HT1080 (cell line): ENCODE data around the gene ERBB4. TPM values are rescaled to one million over a fixed set of nuclear protein-coding genes. Genes with fewer than 3 reads are reported as not detected.

Source experiments
- DNase-seq: peaks from one replicate; pipeline ENCODE4 v3.0.0-alpha.2; 2015; ENCODE audit warnings: low read depth
- total RNA-seq: library from RNA; depleted of rRNA; stranded (reverse); fragments of >200 nt; shearing (Covaris generic); gene quantifications from 2 replicates; pipeline ENCODE4 v1.2.3, GENCODE V29; 2014

The ERBB4 gene
- total RNA-seq, 1 experiment from 2014 or later: 0.02 TPM

DNA sequence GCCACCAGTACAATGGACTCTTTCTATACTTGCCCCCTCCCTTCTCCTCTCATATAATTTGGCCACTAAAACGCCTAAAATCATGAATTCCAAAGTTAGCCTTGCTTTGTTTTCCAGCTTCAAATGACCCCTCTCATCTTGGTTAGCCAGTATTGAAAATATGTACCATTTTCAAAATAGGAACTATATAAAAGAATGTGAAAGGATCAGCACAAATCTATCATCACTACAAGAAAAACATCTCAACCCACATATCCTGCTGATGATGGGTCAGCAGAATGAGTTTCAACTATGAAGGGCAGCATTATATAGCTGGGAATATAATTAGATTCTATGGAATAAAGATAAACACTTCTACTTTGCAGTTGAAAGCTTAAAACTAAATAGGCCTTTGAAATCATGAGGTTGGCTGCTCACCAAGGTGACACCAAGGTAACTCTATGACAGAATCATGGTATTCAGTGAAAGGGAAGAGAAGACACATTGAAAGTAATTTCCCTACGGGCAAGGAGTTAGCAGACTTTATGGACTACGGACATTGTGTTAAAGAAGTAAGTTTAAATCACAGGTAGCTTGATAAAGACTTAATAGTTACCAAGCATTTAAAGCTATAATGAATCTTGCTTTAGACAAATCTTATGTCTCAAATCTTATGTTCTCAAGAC, 1109.2 kb downstream of the ERBB4 start:
- no peak for DNase-seq

DNA sequence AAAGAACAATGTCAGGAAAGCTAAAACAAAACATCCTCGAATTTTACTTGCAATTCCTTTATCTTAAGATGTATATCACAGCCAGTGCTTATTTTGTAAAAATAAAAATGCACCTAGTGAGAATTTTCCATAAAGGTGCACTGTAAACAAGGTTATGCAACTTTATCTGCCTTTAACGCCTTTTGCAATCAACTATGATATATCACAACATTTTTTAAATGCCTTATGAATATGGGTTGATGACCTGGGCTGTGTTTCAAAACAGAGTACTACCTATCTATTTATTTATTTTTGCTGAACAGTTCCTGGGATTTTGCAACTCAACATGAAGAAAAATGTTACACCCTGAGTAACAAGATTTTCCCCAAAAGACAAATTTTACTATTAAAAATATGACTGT, 1112.4 kb downstream of the ERBB4 start:
- no peak for DNase-seq

DNA sequence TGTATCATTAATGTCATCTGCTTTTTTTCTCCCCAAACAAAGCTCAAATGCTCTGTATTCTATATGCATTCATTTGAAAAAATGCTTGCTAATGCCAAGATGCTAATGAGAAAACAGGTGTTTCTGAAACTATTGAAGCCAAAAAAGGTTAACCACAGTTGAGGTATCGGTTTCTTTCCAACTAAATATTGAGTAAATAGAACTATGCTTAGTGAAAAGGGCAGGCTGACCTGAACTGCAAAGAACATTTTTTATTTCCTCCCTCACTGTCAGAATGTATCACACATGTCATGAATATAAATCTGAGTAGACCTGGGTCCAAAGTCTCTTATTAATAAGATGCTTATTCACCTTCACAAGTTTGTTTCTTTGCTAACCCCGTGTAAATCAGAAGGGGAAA, 1115.6 kb downstream of the ERBB4 start:
- no peak for DNase-seq

DNA sequence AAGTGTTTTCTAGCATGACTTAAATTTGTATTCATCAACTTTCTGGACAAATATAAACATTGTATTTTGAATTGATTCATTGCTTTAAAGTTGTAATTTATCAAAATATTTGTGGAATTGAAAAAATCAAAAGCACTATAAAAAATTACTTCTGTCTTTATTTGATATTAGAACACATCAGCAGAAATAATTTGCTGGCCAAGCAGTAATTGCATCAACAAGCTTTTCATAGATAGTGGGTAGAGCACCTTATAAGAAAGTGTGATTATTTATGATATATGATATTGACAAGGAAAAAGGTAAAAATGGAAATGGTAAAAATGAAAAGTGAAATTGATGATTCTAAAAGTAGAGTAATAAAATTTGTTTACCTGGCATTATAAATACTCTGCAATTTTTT, 1121.1 kb downstream of the ERBB4 start:
- no peak for DNase-seq

DNA sequence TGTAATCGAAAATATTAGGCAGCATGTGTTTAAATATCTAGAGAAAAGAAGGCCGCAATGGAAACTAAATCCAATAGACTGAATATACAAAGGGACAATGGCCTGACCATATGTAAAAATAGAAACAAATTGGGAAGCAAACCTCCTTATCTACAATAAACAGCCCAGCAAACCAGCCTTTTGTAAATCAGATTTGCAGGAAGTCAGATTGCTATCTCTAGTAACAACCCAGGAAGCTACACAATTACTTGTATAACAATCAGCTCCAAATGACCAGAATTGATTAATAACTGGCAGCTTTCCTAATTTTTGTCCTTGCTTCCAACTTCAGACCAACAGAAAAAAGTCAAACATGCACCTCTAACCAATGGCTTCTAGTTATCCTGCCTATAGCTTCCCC, 1122.2 kb downstream of the ERBB4 start:
- no peak for DNase-seq

DNA sequence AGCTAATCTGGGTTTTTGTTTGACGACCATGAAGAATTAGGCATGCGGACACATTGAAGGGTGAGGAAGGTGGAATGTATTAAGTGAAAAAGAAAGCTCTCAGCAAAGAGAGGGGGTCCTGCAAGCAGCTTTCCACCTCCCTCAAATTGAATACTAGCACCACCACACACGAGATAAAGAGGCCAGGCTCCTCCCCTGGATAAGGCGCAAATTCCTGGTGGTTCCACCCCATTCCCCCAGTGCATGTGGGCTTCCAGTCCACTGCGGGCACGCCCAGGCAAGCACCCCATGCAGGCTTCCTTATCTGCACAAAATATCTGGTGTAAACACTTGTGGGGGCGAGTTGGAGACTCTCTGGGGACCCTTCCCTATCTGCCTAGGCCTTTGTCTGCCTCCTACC, 1124.9 kb downstream of the ERBB4 start:
- no peak for DNase-seq

DNA sequence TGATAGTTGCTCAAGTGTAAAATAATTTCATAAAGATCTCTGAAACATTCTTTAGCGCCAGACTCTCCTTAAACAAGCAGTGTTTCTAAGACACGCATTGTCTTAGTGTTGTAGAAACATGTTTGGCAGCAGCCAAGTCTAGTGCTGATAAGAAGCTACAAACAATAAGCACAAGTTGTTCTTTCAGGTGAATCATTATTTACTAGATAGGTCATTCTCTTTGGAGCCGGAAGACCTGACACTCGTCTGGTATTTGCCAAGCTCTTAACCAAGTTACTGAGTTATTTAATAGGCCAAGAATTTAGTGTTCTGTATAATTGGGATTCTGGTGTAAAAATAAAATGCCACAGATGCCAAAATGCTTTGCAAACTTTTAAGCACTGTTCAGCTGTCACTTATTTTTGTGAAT, 1130.1 kb downstream of the ERBB4 start:
- DNase-seq: peak; percentile 29

DNA sequence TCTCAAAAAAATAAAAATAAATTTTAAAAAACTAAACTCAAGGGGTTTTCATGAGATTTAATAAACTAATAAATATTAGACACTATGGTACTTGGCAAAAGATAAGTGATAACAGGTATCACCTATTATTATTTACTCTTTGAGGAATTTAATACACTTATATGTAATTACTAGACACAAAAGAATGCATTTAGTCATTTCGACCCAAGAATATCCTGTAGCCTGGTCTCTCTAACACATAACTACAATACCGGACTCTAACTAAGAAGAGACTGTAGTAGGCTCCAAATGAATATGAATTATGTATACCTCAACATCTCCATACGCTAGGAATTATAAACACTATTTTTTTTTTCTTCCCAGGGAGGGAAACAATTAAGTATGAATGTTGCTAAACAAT, 1131.5 kb downstream of the ERBB4 start:
- DNase-seq: no peak

DNA sequence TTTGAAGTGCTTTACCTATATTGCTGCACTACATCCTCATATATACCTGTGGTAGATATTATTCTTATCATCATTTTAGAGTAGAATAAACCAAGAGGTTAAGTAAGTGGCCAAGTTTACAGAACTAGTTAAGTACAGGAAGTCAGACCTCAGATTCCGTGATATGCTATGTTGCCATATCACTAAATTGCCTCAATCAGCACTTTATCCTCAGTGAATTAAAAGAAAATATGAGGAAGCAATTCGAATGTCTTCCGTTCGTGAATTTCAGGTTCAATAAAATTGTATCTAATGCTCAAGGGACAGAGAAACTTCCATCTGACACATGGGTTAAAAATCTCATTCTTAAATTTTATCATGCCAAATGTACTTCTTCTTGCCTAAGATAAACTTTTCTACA, 1133.6 kb downstream of the ERBB4 start:
- no peak for DNase-seq

DNA sequence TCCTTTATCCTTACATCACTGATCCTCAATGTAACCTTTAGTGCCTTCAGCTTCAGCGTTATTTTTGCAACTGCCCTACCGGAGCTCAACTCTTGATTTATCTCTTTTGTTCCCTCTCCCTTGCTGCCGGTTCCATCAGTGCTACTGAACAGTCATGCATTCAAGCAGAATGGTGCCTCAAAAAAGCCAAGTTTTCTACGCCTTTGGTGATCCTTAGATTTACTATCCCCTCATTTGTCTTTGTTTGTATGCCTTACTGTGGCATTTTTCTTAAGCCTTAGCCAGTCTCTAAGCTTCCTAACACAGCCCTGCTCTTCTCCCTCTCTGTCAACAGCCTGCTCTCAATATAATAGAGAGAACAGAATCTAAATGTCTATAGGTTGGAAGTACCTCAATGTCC, 1134.5 kb downstream of the ERBB4 start:
- no peak for DNase-seq

DNA sequence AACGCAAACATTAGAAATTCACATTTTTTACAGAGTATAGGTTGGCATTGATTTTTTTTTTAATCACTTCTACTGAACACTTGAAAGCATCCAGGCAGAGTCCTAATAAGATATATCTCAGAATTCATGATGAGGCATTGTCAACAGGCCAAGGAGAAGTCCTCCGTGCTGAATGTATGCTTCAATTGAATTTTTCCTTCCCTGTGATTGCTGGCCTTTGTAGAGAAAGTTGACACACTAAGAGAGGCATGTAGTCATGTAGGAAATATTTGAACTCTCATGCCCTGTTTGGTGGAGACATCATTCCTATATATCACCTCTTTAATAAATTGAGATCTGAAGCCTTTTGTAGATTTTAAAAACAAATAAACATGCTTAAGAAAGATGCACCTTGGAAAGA, 1137.3 kb downstream of the ERBB4 start:
- DNase-seq: peak; percentile 1

DNA sequence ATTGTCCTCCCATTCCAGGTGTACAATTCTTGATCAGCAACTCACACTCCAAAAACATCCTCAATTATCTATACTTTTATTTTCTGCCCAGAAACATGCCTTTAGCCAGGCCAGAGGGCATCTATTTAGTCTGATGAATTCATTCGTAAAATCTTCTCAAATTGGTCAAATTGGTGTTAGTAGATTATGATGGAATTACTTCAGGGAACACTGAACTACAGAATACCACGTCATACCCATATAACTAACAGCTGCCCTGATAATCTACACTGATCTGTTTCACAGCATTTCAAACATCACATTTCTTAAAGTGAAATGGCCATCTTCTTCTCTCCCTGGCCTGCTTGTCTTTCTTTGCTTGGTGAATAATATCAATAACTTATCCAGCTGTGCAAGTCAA, 1140.8 kb downstream of the ERBB4 start:
- DNase-seq: no peak

DNA sequence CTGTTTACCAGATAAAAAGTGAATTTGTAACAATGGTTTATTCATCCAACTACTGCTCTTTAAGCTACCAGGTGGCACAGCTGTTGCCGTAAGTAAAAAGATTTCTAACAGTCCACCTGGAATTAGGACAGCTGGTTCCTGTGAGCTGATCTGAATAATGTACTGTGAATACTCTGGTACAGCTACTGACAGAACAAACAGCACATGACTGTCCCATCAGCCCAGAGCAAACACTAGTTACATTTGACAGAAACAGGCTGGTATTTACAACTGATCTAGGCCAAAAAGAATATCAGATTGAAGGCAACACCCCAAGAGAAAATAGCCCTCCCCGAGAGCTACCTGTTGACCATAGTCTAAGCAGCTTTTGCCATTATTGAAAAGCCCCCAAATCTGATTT, 1141.8 kb downstream of the ERBB4 start:
- no peak for DNase-seq

DNA sequence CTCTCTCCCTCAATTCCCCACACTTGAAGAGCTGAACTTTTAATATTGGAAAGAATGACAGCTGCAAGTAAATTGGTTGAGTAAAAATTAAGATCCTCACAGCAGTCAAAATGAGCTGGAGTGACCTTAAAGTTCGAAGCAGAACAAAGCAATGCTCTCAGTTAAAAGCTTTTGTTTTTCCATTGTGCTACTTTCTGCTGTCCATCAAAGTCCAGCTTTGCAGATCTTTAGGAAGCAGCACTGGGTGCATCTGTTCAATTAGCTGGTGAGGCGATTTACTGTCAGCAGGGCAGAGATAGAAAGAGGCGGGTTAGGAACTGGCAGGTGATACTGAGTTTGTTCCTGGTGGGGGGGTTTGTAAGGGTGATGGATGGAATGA, 1147.4 kb downstream of the ERBB4 start:
- no peak for DNase-seq

DNA sequence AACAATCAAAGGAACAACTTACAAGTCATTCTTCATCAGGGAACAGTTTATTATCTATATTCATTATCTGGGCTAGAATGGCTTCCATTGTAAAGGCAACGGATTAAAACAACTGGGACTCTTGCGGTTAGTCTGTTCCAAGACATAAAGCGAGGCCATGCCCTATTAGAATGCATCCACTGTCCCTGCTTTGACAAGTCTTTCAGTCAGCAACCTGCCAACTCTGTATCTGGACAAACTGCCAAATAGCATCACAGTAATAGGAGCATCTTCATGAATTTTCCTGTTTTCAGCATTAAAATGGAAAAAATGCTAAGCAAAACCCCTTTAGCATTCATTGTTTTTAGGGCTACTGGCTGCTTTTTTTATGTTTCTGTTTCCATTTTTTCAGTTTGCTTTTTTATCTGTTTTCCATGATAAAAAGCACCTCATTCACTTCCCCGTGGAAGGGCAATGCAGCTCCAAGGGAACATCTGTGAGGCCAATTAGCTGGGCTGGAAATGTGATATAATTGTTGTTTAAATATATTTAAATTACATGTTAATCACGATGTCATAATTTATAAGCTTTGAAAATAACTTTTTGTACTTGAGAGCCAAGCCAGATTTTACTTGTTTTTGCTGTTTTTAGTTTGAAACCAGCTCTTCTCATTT, 1147.9 kb downstream of the ERBB4 start:
- DNase-seq: no peak

DNA sequence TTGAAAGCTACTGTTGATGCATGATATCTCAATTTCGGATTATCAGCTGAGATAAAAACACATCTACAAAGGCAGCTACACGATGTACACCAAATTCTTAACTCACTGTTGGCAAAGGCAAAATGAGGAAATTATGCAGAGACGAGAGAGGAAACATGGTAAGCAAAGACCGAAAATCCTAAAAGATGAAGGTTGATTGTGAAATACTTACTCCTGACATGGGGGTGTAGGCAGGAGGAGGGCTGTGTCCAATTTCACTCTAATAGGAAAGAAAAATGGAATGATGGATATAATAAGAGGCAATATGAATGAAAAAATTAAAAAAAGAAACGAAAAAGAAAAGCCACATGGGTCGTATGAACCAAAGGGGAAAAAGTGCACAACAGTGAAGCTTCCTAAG, 1150.9 kb downstream of the ERBB4 start:
- no peak for DNase-seq

DNA sequence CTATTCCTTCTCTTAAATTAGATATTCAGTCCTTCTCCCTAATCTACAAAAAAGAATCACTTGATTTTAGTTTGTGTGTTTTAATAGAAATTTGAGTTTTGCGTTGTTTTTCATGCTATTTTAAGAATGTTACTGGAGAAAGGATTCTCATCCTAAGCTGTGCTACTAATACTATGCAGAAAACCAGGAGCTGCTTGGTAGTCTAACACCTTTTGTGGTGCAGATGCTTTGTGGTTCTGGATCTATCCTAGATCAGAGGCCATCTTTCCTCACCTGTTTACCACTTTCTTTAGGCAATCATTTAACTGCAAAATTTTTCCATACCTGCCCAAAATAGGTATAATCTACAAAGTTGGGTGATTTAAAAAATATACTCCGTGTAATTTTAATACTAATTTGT, 1158.6 kb downstream of the ERBB4 start:
- DNase-seq: no peak

DNA sequence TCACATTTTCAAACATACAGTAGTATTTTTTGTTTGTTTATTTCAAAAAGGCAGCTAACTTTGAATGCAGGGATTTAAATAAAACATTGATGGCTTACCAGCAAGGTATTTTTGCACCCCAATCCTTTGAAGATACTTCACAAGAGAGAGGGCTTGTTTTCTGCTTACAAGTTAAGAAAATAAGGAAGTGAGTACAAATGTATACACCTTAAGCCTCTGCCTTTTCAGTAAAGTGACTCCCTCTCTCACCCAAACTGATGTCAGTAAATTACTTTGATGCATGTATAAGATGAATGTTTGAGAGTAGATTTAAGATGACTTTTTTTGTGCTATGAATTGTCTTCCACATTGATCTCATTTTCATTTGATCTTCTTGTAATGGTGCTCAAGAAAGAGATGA, 1162.2 kb downstream of the ERBB4 start:
- DNase-seq: no peak

DNA sequence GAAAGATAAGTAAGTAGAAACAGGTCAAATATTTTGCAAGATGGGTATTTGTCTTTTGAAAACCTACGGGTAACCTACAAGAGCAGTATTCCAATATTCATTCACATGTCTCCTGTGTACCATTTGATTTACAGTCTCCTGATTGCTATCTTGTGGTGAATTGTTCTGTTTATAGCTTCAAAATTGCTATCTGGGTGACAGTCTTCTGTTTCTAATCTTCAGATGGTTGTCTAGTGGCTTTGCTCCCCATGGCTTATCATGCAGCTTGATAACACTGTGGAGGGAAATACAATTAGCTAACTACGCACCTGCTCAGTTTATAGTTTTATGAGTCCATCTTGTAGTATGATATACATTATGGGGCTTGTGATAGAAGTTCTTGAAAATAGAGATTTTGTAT, 1165.4 kb downstream of the ERBB4 start:
- no peak for DNase-seq

DNA sequence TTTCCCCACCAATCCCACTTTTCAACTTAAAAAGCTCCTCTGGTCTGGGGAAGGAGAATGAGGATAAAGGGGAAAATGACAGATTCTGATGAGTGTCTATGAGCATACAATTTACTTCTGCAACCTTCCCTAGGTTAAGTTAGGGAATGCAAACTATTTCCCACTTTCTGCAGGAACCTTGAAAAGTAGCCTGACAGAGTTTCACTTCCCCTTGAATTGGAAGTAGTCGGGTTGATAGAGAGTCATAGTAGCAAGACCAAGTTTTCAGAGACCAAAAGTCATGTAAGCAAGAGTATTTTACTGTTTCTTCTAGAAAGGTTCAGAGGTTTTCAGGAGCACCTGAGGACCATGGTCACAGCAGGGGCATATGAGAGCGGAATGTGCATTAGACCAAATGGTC, 1167.1 kb downstream of the ERBB4 start:
- DNase-seq: no peak

DNA sequence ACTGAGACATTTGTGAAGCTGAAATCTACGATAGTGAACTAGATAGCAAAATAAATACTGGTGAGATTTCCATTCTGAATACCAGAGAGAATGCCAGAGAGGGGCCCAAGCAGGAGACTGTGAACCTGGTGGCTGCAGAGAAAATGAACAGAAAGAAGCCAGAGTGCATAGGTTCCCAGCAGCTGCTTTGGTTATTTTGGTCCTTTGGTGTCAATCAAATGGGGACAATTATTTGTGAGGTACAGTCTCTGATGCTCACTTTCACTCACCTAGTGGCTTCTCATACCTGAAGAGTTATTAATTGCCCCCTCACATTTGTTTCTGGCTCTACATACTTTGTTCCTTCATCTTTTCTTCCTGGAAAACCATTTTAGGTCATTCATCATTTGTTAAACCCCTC, 1170.1 kb downstream of the ERBB4 start:
- no peak for DNase-seq

DNA sequence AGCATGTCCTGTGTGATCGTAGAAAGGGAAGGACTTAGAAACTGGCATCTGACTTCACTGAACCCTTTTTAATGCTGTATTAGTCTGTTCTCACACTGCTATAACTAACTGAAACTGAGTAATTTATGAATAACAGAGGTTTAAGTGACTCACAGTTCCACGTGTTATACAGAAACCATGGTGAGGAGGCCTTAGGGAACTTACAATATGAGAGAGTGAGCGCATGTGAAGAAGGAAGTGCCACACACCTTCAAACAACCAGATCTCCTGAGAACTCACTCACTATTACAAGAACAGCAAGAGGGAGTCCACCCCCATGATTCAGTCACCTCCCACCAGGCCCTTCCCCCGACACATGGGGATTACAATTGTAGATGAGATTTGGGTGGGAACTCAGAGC, 1170.9 kb downstream of the ERBB4 start:
- peak; percentile 62 for DNase-seq

DNA sequence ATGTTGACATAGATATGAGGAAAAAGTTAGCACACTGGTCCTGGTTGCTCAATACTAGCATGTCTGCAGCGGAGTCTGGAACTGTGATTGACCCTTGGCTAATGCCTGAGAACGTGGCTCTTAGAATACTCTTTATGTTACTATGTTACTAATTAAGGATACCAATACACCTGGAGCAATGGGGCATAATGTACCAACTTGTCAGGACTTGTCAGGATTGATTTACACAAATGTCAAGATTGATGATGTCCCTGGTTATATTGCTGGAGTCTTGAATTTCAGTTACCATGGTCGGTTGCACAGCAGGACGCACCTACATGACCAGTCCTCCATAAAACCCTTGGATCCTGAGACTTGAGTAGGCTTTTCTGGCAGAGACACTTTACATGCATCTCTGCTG, 1171.3 kb downstream of the ERBB4 start:
- no peak for DNase-seq

DNA sequence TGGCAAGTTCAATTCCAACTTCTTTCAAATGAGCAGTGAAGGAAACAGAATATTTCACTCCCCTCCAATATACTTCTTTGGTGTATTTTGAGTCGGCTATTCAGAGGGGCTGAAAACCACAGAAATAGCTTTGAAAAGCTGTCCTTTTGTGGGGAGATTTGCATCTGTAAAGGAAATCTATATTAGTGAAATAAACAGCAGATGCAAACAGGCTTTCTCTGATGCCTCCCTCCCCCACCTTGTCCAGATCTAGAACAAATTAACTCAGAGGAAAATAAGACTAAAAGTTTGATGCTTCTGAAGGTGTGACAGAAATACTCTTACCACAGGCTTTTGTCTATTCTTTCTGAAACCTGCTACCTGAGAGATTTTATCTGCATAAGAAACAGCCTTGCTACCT, 1173.7 kb downstream of the ERBB4 start:
- no peak for DNase-seq
